NCI-H748 (cell line): ENCODE results near the gene GRAMD2B.
"Not testable (repeated sequence)": the region's sequence is repeated elsewhere in the genome, so short reads cannot be mapped to it uniquely, and the experiment has no call there.

Experiments used
- DNase-seq: peaks from one replicate; lab custom pipeline; 2025; ENCODE audit not compliant: unreplicated experiment; lab: John Stamatoyannopoulos, UW

GRAMD2B gene

DNA sequence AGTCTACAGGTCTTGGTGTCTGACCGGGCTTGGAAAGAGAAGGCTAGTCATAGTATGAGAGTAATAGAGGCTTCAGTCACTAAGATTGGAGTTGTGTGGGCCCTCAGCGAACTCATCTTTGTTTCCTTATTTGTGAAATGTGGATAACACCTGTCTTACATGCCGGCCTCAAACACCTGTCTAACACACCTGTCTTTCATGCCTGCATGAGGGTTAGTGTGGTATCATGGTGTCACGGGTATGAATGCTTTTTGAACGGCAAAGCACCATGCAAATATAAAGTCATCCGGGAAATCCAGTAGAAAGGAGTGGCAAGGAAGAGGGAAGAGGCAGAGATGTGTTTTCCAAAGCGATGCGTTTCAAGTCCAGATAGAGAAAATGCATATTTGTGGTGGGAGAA lies 25.5 kb downstream of the GRAMD2B start:
- peak; percentile 77 for DNase-seq

DNA sequence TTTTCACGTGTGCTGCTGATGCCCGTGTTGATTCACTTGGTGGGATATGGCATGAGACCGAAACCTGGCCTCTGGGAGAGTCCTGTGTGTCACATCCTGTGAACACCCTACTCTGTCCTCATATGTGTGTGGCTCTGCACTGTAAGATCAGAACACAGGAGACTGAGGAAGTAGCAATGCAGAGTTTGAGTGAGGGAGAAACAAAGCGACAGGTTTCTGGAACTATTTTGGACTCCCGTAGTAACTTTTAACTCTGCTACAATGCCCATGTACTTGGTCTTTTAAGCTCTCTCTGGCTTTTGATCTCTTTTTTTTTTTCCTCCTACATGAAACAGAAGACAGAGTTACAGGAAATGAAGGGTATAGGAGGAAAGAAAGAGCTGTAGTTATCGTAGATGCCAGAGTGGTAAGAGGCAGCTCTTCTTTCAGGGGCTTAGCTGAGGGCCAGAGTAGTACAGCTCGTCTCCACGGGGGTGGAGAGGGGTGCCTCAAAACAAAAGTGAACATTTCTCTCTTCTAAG lies 26.6 kb downstream of the GRAMD2B start:
- no peak for DNase-seq

- DNase-seq: no peak
Measured at GRCh38 chr5:126450346-126450745, 27.1 kb downstream of the GRAMD2B start.

DNA sequence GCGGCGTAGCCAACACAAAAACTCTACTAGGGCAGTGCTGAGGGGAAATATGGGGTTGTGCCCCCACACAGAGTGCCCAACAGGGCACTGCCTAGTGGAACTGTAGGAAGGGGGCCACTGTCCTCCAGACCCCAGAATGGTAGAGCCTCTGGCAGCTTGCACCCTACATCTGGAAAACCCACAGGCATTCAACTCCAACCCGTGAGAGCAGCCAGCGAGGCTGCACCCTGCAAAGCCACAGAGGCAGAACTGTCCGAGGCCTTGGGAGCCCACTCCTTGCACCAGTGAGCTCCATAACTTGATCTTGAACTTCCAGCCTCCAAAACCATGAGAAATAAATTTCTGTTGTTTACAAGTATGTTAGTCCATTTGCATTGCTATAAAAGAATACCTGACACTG lies 27.7 kb downstream of the GRAMD2B start:
- no peak for DNase-seq

- no peak for DNase-seq
Measured at GRCh38 chr5:126452477-126452876, 29.3 kb downstream of the GRAMD2B start.

GRCh38 chr5:126454081-126454480 lies 30.9 kb downstream of the GRAMD2B start:
- peak; percentile 37 for DNase-seq

- DNase-seq: no peak
Measured at GRCh38 chr5:126454535-126454934, 31.3 kb downstream of the GRAMD2B start.

GRCh38 chr5:126455264-126455663 lies 32.1 kb downstream of the GRAMD2B start:
- DNase-seq: no peak

DNA sequence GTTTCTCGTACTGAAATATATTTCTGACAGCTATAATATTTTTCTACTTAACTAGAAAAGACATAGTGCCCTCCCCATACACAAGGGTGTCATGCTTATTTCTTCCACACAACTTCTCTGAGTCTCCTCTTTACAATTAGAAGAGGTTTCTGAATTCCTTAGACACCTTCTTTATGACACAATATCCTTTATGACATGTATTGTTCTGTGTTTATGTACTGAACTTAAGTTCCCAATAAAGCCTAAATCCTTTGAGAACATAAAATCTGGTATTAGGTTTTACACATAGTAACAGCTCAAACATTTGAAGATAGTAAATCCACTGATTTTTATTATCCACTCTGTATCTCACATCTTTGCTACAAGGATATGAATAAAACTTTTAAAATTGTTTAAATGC lies 32.5 kb downstream of the GRAMD2B start:
- DNase-seq: no peak

- DNase-seq: no peak
Measured at GRCh38 chr5:126456217-126456820, 33.1 kb downstream of the GRAMD2B start.

DNA sequence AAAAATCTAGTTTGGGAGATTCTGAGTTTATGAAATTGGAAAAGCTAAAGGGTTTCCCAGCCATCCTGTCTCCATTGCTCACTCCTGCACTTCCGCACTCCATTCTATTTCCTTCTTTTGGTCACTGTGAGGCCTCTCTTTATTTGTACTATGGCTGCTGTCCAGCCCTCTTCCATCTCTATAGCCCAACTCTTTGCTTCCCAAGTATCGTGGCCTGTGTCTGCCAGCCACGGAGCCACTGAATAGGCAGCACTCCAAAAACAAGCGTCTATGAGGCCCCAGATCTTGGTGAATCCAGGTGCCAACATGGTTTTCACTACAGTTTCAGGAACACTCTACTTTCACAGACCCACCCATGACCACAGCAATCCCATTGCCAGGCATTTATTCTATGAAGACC lies 37.2 kb downstream of the GRAMD2B start:
- DNase-seq: no peak

DNA sequence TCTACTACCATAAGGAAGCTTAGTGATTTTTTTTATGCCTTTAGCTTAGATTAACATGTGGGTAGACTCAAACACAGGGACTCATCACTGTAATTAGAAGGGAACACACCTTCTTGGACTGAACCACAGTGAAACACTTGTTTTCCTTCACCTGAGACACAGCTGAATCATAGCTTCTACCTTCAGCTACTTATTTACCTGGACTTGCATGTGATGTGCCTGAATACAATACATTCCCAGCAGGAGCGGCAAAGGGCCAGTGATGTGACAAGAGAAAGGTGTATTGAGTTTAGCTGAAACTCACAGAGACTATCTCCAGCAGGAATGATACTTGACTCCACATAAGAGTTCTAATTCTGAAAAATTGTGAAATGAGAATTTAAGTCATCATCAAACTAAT lies 37.8 kb downstream of the GRAMD2B start:
- peak; percentile 16 for DNase-seq

DNA sequence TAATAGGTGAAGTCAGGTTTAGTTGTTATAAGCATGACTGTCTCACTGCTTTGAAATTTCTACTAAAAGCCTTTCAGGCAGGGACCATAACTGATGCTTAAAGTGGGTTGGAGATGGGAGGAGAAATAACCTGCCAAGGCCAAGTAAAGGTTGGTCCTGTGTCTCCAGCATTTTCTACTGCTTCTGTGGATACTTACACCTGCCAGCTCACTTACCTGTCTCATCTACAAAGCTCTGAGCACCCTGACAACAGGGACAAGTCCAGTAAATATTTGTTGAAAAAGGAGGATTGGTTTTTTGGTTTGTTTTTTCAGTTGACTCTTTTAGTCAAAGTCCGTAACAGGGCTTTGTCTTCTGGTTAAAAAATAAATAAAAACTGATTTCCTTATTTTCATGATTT lies 38.6 kb downstream of the GRAMD2B start:
- no peak for DNase-seq

GRCh38 chr5:126462239-126463014 lies 39.2 kb downstream of the GRAMD2B start:
- DNase-seq: no peak

DNA sequence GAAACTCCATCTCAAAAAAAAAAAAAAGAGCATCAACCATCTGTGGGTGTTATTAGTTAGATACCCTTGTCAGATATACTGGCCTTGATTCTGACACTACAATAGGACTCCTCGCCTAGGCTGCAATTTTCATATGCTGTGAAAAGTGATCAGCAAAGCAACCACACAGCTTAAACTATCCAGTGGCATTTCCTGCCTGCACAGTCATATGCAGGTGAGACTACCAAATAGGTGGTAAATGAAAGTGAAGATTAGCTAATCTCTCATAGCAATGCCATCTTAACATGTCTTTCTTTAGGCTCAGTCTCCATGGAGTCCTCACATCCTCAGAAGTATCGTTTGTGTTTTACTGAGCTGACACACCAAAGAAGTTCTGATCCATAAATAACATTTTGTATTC lies 40.8 kb downstream of the GRAMD2B start:
- DNase-seq: no peak

- peak; percentile 93 for DNase-seq
Measured at GRCh38 chr5:126464959-126465358, 41.8 kb downstream of the GRAMD2B start.

DNA sequence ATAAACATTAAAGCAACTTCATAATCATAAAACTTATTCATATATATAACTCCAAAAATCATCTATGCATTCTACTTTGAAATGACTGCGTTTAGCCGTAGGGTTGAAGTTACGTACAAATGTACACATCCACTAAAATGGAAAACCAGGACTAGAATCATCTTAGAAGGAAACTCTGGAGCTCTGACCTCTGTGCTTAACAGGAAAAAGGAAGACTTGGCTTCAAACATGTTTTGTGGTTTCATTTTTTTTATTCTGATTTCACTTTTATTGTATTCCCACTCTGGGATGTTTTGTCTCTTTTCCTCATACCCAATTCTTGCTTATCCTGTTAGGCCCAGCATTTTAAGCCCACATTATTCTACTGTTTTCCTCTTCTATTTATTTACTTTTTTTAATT lies 44.9 kb downstream of the GRAMD2B start:
- DNase-seq: no peak

GRCh38 chr5:126469536-126470316 lies 46.5 kb downstream of the GRAMD2B start:
- no peak for DNase-seq

DNA sequence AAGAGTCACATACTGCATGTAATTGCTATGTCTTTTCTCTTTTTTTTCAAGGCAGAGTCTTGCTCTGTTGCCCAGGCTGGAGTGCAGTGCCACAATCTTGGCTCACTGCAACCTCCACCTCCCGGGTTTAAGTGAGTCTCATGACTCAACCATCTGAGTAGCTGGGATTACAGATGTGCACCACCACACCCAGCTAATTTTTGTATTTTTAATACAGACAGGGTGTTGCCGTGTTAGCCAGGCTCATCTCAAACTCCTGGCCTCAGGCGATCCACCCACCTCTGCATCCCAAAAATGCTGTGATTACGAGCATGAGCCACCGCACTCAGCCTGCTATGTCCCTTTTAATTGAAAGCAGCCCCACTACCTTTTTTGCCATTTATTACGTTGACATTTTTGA lies 47.3 kb downstream of the GRAMD2B start:
- DNase-seq: not testable (repeated sequence)

- DNase-seq: no peak
Measured at GRCh38 chr5:126471247-126471646, 48.0 kb downstream of the GRAMD2B start.

GRCh38 chr5:126471875-126472537 lies 48.8 kb downstream of the GRAMD2B start:
- no peak for DNase-seq
